ENCODE measurements around the gene PI4KA. TPM values are rescaled to one million over a fixed set of nuclear protein-coding genes. Genes with fewer than 3 reads are reported as not detected.
"Not testable (repeated sequence)": the region's sequence is repeated elsewhere in the genome, so short reads cannot be mapped to it uniquely, and the experiment has no call there.

PI4KA gene
- total RNA-seq, 8 experiments from 2014 or later: 22.4 to 76.9 (median 36.2) TPM

DNA sequence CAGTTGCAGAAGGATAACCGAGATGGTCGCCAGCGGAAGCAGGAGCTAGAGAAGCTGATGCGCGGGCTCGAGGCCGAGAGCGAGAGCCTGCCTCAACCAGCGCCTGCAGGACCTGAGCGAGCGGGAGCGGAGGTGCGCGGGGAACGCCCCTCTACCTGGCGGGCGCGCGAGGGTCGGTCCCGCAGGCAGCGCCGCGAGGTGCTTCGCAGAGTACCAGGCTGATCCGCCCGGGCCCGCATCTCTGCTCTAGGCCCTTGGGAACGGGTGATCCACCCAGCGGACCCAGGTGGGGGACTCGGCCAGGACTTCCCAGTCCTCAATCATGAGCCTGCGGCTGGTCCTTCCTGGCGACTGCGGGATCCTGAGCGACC lies 156.5 kb downstream of the PI4KA start:
- peaks cover 16 to 22% of the 10 kb centered on the region in 2 donors for H3K4me1 ChIP-seq (replicated peaks in 1 of 2)
- no CpG with 5 or more reads among the region's 35 CpGs for WGBS, 10 experiments
- in situ Hi-C loops (cut with MboI; ENCODE audit: low pct_unique_long_range_greater_than_20kb in 2 of 9, low sequenced_read_pairs in 9 of 9, unreplicated experiment in 9 of 9): not testable (repeated sequence)
- ATAC-seq (replicated peaks in 6 of 8): peak; percentile 4 to 23 (median 18)
- H3K4me3 ChIP-seq: peak overlapping the region; percentile 38 to 87 (median 80)
- peak overlapping the region; percentile 62 to 94 for H3K27ac ChIP-seq

DNA sequence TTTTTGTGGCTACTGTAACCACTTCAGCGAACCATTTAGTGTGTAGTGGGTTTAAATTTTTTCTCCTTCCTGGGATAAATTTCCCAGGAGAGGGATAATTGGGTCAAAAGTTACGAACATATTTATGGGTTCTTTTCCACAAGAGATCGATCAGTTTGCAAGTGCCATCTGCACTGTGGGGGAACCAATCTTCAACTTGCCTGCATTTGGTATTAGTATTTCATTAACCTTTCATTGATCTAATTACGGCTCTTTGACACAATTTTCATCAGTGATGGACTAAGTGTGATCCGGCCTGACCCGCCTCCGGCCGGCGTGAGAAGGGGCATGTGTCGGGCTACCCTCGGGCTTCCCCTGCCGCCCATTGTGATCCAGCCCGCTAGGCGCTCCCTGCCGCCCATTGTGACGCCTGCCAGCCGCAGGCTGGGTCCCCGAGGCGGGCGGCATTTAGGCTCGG lies 156.9 kb downstream of the PI4KA start:
- peaks cover 16 to 23% of the 10 kb centered on the region in 2 donors for H3K4me1 ChIP-seq (replicated peaks in 1 of 2)
- peak in 3 of 8 experiments; percentile 1 to 2 (median 1) for ATAC-seq (replicated peaks in 6 of 8)
- H3K27ac ChIP-seq: peak overlapping the region; percentile 62 to 94
- in situ Hi-C loops (cut with MboI; ENCODE audit: low pct_unique_long_range_greater_than_20kb in 2 of 9, low sequenced_read_pairs in 9 of 9, unreplicated experiment in 9 of 9): not testable (repeated sequence)
- 0 to 33% (median 20%) methylated on average over 1 to 2 of the region's 21 CpGs; no CpG with 5 or more reads in 3 of the 10 experiments for WGBS, 10 experiments
- peak overlapping the region; percentile 38 to 87 (median 80) for H3K4me3 ChIP-seq

DNA sequence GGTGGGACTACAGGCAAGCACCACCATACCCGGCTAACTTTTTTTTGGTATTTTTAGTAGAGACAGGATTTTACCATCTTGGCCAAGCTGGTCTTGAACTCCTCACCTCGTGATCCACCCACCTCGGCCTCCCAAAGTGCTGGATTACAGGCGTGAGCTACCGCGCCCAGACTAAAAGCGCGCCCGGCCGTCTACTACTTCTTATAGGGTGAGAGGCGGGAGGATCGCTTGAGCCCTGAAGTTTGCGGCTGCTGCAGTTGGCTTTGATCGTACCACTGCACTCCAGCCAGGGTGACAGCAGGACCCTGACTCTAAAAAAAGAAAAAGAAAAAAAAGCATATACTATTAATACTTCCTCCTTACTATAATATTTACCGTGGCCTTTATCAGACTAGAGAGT lies 158.3 kb downstream of the PI4KA start:
- H3K4me3 ChIP-seq; ATAC-seq (replicated peaks in 6 of 8); H3K27ac ChIP-seq; in situ Hi-C loops (cut with MboI; ENCODE audit: low pct_unique_long_range_greater_than_20kb in 2 of 9, low sequenced_read_pairs in 9 of 9, unreplicated experiment in 9 of 9): not testable (repeated sequence)
- H3K4me1 ChIP-seq (replicated peaks in 1 of 2): peaks cover 16 to 23% of the 10 kb centered on the region in 2 donors
- WGBS, 10 experiments: 83 to 100% (median 93%) methylated on average over 1 to 13 of the region's 15 CpGs; no CpG with 5 or more reads in 1 of the 10 experiments

DNA sequence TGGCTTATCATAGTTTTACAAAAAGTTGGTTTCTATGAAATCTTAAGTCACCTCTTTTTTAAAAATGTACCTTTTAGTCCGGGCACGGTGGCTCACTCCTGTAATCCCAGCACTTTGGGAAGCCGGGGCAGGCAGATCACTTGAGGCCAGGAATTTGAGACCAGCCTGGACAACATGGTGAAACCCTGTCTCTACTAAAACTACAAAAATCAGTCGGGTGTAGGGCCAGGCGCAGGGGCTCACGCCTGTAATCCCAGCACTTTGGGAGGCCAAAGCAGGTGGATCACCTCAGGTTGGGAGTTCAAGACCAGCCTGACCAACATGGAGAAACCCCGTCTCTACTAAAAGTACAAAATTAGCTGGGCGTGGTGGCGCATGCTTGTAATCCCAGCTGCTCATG lies 158.8 kb downstream of the PI4KA start:
- peaks cover 16 to 23% of the 10 kb centered on the region in 2 donors for H3K4me1 ChIP-seq (replicated peaks in 1 of 2)
- in situ Hi-C loops (cut with MboI; ENCODE audit: low pct_unique_long_range_greater_than_20kb in 2 of 9, low sequenced_read_pairs in 9 of 9, unreplicated experiment in 9 of 9); H3K27ac ChIP-seq; ATAC-seq (replicated peaks in 6 of 8); H3K4me3 ChIP-seq: not testable (repeated sequence)
- WGBS, 10 experiments: 73 to 100% (median 93%) methylated on average over 1 to 5 of the region's 9 CpGs; no CpG with 5 or more reads in 4 of the 10 experiments

DNA sequence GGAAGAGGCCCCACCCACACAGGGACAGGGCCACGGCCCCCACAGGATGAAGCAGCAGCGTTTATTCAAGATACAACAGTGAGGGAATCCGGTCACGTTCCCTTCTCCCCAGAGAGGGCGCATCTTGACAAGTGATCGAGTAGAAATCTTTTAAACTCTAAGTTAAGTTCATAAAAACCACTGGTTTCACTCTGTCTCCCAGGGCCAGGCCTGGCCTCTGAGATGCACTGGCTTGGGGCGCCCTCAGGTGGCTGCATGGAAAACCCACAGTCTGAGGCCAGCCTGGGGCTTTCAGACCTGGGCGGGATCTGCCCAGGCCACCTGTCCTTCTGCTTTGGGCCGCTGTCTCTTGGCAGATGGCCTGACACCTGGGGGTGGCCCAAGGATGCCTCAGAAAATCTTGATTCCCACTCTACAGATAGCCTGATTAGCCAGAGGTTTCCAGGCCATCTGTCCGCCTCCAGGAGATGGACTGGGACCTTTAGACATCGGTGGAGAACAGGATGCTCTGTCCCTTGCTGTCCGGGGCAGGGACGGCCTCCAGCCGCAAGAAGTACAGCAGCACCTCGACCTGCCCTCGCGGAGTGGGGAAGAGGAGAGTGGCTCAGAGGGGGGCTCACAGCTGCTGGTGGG lies 161.0 kb downstream of the PI4KA start:
- no CpG with 5 or more reads among the region's 17 CpGs for WGBS, 10 experiments
- peak in 1 of 8 experiments; percentile 9 for ATAC-seq (replicated peaks in 6 of 8)
- H3K4me3 ChIP-seq; in situ Hi-C loops (cut with MboI; ENCODE audit: low pct_unique_long_range_greater_than_20kb in 2 of 9, low sequenced_read_pairs in 9 of 9, unreplicated experiment in 9 of 9): not testable (repeated sequence)
- Histone ChIP-seq H3K4me1 (replicated peaks in 1 of 2) (peaks cover 12 to 17% of the 10 kb centered on the region in 2 donors), H3K27ac (peak overlapping the region in 1 of 2 donors; percentile 48)

DNA sequence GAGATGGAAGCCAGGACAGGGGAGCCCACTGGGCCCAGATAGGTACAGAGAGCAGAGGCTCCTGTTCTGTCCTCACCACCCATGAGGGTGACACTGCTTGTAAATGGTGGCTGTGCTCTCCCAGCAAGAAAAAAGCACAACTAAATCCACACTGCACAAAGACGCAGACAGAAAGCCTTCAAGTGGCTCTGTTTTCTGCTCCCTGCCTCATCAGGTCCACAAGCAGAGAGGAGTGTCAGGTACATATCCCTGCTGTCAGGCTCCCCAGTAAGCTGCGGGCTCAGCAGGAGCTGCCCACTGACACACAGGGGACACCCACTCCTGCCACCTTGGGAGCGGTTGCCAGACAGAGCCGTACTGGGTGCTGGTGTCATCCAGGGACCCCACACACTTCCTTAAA lies 162.6 kb downstream of the PI4KA start:
- H3K27ac ChIP-seq: not testable (repeated sequence)

DNA sequence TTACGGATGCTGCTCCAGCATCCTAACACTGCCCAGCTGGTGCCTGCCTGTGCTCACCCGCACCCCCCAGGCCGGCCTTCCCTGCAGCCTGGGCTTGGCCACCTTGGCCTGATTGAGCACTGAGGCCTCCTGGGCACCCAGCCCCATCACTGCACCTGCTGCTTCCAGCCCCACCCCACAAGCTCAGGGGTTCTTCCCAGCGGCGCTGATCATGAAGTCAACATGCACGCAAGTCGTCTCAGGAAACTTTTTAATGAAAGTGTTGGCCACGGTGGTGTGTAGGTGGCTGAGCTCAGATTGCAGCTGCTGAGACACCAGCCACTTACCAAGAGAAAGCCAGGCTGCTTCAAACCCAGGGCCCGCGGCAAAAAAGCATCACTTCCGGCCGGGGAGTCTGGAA lies 163.4 kb downstream of the PI4KA start:
- in situ Hi-C loops (cut with MboI; ENCODE audit: low pct_unique_long_range_greater_than_20kb in 2 of 9, low sequenced_read_pairs in 9 of 9, unreplicated experiment in 9 of 9); ATAC-seq (replicated peaks in 6 of 8); H3K4me3 ChIP-seq; H3K27ac ChIP-seq: not testable (repeated sequence)
- WGBS, 10 experiments: no CpG with 5 or more reads among the region's 12 CpGs
- H3K4me1 ChIP-seq (replicated peaks in 1 of 2): peaks cover 8 to 14% of the 10 kb centered on the region in 2 donors

More for the DNA sequence above, 162.6 kb downstream of the PI4KA start:
- no CpG with 5 or more reads among the region's 4 CpGs for WGBS, 10 experiments
- ATAC-seq (replicated peaks in 6 of 8); in situ Hi-C loops (cut with MboI; ENCODE audit: low pct_unique_long_range_greater_than_20kb in 2 of 9, low sequenced_read_pairs in 9 of 9, unreplicated experiment in 9 of 9); H3K4me3 ChIP-seq: not testable (repeated sequence)
- H3K4me1 ChIP-seq (replicated peaks in 1 of 2): peaks cover 12 to 14% of the 10 kb centered on the region in 2 donors

DNA sequence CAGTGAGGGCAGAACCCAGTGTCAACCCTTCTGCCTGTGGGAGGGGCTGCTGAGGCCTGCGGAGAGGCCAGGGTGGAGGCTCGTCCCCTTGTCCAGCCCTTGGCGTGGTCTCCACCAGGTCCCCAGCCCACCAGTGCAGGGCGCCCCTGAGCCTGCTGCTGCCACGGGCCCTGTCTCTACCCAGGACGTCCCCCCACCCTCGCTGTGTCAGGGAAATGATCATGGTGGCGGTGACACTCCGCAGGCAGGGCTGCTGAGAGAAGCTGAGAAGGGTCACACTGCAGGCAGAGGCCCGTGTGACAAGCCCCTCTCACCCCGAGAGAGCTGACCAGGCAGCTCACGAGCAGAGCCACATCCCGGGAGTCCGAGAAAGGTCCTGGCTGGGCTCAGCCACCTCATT lies 164.4 kb downstream of the PI4KA start:
- H3K27ac ChIP-seq; in situ Hi-C loops (cut with MboI; ENCODE audit: low pct_unique_long_range_greater_than_20kb in 2 of 9, low sequenced_read_pairs in 9 of 9, unreplicated experiment in 9 of 9); ATAC-seq (replicated peaks in 6 of 8); H3K4me3 ChIP-seq: not testable (repeated sequence)
- peaks cover 8 to 14% of the 10 kb centered on the region in 2 donors for H3K4me1 ChIP-seq (replicated peaks in 1 of 2)
- no CpG with 5 or more reads among the region's 14 CpGs for WGBS, 10 experiments

DNA sequence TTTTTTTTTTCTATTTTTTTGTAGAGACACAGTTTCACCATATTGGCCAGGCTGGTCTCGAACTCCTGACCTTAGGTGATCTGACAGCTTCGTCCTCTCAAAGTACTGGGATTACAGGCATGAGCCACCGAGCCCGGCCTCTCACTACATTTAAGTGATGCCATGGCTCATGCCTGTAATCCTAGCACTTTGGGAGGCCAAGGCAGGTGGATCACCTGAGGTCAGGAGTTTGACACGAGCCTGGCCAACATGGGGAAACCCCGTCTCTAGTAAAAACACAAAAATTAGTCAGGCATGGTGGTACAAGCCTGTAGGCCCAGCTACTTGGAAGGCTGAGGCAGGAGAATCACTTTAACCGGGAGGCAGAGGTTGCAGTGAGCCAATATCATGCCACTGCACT lies 165.7 kb downstream of the PI4KA start:
- ATAC-seq (replicated peaks in 6 of 8); H3K4me3 ChIP-seq; H3K4me1 ChIP-seq (replicated peaks in 1 of 2); H3K27ac ChIP-seq; in situ Hi-C loops (cut with MboI; ENCODE audit: low pct_unique_long_range_greater_than_20kb in 2 of 9, low sequenced_read_pairs in 9 of 9, unreplicated experiment in 9 of 9): not testable (repeated sequence)
- 88% methylated on average over 4 of the region's 7 CpGs; no CpG with 5 or more reads in 9 of the 10 experiments for WGBS, 10 experiments

DNA sequence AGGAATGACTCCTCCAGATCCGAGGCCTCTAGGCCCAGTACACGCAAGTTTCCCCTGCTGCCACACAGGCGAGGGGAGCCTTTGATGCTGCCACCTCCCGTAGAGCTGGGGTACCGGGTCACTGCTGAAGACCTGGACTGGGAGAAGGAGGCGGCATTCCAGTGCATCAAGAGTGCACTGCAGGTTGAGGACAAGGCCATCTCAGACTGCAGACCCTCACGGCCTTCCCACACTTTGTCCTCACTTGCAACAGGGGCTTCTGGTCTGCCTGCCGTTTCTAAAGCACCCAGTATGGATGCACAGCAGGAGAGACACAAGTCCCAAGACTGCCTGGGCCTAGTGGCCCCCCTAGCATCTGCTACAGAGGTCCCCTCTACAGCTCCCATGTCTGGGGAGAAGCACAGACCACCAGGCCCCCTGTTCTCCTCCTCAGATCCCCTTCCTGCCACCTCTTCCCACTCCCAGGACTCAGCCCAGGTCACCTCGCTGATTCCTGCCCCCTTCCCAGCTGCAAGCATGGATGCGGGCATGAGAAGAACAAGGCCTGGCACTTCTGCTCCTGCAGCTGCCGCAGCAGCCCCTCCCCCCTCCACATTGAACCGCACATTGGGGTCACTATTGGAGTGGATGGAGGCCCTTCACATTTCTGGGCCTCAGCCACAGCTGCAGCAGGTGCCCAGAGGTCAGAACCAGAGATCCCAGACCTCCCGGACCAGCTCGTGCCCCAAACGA lies 167.9 kb downstream of the PI4KA start:
- ATAC-seq (replicated peaks in 6 of 8); H3K4me3 ChIP-seq; H3K27ac ChIP-seq; H3K4me1 ChIP-seq (replicated peaks in 1 of 2); in situ Hi-C loops (cut with MboI; ENCODE audit: low pct_unique_long_range_greater_than_20kb in 2 of 9, low sequenced_read_pairs in 9 of 9, unreplicated experiment in 9 of 9): not testable (repeated sequence)
- WGBS, 10 experiments: 50% methylated on average over 2 of the region's 15 CpGs; no CpG with 5 or more reads in 9 of the 10 experiments

DNA sequence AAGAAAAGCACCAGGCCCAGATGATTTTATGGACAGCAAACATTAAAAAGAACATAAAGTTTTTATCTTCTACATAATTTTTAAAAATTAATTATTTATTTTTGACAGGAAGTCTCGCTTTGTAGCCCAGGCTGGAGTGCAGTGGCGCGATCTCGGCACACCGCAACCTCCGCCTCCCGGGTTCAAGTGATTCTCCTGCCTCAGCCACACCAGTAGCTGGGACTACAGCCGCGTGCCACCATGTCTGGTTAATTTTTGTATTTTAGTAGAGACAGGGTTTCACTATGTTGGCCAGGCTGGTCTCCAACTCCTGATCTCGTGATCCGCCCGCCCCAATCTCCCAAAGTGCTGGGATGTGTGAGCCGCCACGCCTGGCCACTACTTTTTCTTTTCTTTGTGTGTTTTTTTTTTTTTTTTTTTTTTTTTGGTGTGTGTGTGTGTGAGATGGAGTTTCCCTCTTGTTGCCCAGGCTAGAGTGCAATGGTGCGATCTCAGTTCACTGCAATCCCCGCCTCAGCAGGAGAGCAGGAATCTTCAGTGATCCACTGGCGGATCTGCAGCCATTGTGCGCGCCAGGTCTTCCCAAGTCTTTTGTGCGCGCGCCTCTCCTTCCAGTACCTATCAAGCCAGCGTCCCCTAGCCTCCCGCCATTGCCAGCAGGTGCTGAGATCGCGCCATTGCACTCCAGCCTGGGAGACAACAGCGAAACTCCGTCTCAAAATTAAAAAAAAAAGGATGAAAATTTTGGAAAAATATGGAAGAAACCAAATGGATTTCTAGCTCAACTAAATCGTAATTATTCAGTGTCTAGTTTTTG lies 171.0 kb downstream of the PI4KA start:
- WGBS, 10 experiments: 67 to 100% (median 96%) methylated on average over 1 to 23 of the region's 29 CpGs; no CpG with 5 or more reads in 1 of the 10 experiments
- in situ Hi-C loops (cut with MboI; ENCODE audit: low pct_unique_long_range_greater_than_20kb in 2 of 9, low sequenced_read_pairs in 9 of 9, unreplicated experiment in 9 of 9); H3K4me1 ChIP-seq (replicated peaks in 1 of 2); H3K4me3 ChIP-seq; H3K27ac ChIP-seq; ATAC-seq (replicated peaks in 6 of 8): not testable (repeated sequence)

DNA sequence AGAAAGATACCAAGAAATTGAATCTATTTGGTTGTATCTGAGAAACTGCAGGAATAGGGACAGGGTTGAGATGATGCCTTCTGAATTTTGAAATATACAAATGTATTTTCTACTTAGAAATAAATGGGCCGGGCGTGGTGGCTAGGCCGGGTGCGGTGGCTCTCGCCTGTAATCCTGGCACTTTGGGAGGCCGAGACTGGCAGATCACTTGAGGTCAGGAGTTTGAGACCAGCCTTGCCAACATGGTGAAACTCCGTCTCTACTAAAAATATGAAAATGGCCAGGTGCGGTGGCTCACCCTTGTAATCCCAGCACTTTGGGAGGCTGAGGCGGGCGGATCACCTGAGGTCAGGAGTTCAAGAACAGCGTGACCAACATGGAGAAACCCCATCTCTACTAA lies 172.8 kb downstream of the PI4KA start:
- ATAC-seq (replicated peaks in 6 of 8); H3K4me3 ChIP-seq; in situ Hi-C loops (cut with MboI; ENCODE audit: low pct_unique_long_range_greater_than_20kb in 2 of 9, low sequenced_read_pairs in 9 of 9, unreplicated experiment in 9 of 9); H3K4me1 ChIP-seq (replicated peaks in 1 of 2); H3K27ac ChIP-seq: not testable (repeated sequence)
- WGBS, 10 experiments: 60 to 95% (median 89%) methylated on average over 1 to 9 of the region's 11 CpGs
